Activated naive CD4-positive, alpha-beta T cell treated with anti-CD3 and anti-CD28 coated beads, Interleukin-2, amount 50 U/mL, for 16 hours (primary cell): ENCODE data around the gene GTF2A1.
"Not testable (repeated sequence)": the region's sequence is repeated elsewhere in the genome, so short reads cannot be mapped to it uniquely, and the experiment has no call there.

ENCODE experiments used
- DNase-seq: peaks from one replicate; pipeline ENCODE4 v3.0.0-alpha.2; 2020

GTF2A1 gene

GRCh38 chr14:81224222-81224621 lies 3.5 kb upstream of the GTF2A1 start:
- DNase-seq: no peak

GRCh38 chr14:81223788-81224187 lies 3.0 kb upstream of the GTF2A1 start:
- DNase-seq: not testable (repeated sequence)

GRCh38 chr14:81222691-81223090 lies 1.9 kb upstream of the GTF2A1 start:
- no peak for DNase-seq

- no peak for DNase-seq
Measured at GRCh38 chr14:81222126-81222525, 1.4 kb upstream of the GTF2A1 start.

DNA sequence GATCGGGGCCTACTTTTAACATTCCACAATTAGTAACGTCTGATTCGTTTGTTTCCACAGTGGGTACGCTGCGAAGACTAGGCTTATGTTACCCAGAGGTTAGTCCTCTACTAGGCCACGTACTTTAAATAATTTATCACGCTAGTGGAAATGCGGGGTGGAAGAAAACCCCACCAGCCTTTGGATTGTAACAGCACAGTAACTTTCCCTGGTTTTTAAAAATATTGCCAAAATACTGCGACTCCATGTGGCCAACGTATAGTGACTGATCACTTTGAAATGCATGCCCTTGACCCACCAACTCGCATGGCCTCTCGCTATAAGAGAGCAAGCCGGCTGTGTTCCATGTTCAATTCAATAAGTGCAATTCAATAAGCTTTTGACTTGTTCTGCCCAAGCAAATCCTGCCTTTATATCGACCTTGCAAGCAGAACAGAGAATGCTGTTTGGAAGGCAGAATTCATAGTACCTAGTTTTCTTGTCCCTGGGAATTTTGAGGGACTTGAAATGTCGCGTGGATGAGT lies 882 bp upstream of the GTF2A1 start:
- DNase-seq: no peak

DNA sequence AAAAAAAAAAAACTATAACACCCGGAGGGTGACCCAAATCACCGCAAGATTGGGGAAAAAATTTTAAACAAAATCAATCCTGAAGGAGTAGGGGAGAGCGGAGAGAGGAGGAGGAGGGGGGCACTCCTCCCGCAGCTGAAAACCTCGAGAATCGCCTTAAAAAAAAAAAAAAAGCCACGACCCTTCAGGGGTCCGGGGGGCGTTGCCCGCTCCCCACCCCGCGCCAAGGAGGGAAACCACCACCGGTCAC lies 254 bp downstream of the GTF2A1 start:
- DNase-seq: no peak

DNA sequence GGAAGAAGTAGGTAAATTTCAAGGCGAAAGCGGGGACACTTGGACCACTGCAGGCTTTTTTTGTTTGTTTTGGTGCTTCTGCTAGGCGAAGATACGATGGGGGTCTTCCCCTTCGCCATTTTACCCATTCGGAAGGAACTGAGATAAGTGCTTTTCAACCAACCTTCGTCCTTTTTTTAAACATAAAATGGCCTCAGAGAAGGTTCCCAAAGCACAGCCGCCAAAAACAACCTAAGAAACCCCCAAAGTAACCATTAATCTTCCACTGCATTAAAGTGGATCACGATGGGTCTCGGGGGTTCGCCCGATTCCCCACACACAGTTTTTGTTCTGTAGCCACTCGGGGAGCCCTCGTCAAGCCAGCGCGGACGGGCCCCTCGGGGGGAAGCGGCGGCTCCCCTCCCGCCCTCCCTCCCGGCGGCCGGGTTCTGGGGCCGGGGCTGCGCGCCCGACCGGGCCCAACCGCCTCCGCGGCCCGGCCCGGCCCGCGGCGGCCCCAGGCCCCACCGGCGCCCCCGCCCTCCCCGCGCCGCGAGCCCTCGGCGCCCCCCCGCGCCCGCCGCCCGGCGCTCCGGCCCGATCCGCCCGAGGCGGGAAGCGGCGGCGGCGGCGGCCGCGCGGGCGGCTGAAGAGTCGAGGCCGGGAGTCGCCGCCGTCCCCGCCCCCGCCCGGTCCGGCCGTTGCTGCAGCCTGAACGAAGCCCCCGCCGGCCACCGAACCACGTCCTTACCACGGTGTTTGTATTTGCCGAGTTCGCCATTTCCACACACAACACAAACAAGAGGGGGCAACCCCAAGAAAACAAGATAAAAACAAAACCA lies 790 bp downstream of the GTF2A1 start:
- peak; percentile 46 for DNase-seq

- peak; percentile 81 for DNase-seq
Measured at GRCh38 chr14:81219210-81219758, 1.5 kb downstream of the GTF2A1 start.

DNA sequence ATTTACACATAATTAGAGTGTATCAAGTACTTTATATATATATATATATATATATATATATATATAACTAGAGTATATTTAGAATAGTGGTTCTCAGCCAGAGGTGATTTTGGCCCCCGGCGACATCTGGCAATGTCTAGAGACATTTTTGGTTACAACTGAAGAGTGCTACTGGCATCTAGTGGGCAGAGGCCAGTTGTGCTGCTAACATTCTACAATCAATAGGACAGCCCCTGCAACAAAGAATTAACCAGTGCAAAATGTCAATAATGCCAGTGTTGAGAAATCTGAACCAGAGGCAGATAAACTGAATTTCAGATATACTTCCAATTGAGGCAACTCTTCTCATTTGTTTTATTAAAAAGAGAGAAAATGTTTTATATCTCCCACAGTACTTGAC lies 8.9 kb downstream of the GTF2A1 start:
- peak; percentile 18 for DNase-seq

DNA sequence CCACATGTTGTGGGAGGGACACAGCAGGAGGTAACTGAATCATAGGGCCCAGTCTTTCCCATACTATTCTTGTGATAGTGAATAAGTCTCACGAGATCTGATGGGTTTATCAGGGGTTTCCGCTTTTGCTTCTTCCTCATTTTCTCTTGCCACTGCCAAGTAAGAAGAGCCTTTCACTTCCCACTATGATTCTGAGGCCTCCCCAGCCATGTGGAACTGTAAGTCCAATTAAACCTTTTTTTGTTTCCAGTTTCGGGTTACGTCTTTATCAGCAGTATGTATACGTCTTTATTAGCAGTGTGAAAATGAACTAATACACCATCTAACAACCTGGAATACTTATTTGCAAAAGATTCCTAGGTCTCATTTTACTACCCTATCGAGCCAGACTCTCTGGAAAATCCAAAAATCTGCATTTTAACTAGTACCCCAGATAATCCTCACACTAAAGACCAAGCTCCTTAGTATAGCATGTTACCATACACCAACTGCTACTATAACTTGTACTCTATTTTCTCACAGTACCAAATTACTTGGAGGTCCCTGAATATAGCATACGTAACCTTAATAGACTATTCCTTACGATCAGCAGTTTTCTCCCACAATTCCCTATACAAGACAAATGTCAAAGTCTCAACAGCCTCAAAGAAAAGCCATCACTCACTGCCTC lies 11.5 kb downstream of the GTF2A1 start:
- no peak for DNase-seq

DNA sequence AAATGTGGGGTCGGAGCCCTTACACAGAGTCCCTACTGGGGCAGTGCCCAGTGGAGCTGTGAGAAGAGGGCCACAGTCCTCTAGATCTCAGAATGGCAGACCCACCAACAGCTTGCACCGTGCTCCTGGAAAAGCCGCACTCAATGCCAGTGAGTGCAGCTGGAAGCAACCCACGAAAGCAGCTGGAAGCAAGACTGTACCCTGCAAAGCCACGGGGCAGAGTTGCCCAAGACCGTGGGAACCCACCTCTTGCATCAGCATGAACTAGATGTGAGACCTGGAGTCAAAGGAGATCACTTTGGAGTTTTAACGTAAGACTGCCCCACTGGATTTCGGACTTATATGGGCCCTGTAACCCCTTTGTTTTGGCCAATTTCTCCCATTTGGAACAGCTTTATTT lies 12.3 kb downstream of the GTF2A1 start:
- no peak for DNase-seq

- no peak for DNase-seq
Measured at GRCh38 chr14:81206115-81206514, 14.6 kb downstream of the GTF2A1 start.

GRCh38 chr14:81205639-81206038 lies 15.1 kb downstream of the GTF2A1 start:
- no peak for DNase-seq

DNA sequence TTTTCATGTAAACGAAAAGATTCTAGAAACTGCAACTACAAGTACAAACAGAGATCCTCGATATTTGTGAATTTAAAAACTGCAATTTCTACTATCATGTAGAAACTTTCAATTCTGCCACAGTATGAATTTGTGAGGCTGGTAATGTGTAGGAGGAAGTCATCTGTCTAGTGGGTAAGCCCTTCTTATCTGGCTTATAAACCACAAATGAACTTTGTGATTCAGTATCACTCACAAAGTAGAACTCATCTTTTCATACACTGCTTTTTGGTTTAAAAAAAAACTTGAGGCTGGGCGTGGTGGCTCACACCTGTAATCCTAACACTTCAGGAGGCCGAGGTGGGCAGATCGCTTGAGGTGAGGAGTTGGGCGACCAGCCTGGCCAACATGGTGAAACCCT lies 20.7 kb downstream of the GTF2A1 start:
- no peak for DNase-seq

DNA sequence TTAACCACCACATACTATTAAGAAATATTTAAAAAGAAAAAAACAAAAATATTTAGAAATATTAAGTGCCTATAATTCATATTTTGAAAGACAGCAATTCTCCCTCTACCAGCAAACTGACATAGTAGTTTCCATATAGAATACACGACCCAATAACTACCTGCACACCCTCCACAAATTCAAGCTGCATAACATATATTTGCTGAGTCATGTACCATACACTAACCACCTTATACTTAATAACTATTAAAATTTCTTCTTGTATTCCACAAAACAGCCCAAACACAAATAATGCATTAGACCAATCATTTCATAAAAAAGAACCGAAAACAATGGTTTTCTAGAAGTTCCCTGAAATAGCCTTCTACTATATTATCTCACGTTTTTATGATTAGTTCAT lies 21.7 kb downstream of the GTF2A1 start:
- DNase-seq: no peak

GRCh38 chr14:81198651-81199050 lies 22.1 kb downstream of the GTF2A1 start:
- no peak for DNase-seq

GRCh38 chr14:81193924-81194633 lies 26.7 kb downstream of the GTF2A1 start:
- DNase-seq: no peak

DNA sequence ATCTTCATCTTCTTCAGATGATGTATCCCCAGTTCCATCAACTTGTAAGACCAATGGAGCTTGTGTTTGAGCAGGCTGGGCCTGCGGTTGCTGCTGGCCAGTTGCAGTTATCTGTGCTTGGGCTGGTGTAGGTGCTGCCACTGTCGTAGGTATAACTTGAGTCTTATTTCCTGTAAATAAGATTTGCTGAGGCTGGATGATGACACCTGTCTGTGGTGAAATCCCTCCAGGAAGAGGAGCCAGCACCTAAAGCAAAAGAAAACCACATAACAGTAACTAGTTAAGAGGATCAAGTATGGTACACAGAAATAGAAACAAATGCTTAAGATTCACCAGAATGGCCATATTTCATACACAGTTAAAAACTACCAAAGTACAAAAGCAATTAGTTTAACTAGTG lies 28.2 kb downstream of the GTF2A1 start:
- no peak for DNase-seq

GRCh38 chr14:81187832-81188522 lies 32.8 kb downstream of the GTF2A1 start:
- DNase-seq: no peak

- no peak for DNase-seq
Measured at GRCh38 chr14:81179631-81180030, 41.1 kb downstream of the GTF2A1 start.

DNA sequence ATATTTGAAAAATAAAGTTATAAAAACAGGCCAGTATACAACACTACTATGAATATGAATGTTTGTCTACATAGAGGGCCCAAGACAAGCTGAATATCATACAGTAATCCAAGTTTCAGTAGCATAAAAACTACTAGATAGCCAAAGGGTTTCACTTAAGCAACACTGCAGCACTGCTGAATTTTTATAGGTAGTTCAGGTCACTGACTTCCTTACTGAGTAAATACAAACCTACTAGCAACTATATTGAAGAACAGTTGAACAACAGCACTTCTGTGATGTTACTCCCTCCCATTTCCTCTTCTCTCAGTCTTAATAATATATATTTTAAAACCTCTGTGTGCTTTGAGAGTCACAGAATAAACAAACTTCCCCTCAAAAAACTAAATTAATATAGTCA lies 42.7 kb downstream of the GTF2A1 start:
- DNase-seq: no peak

GRCh38 chr14:81177225-81177624 lies 43.5 kb downstream of the GTF2A1 start:
- DNase-seq: no peak

- no peak for DNase-seq
Measured at GRCh38 chr14:81176241-81176640, 44.5 kb downstream of the GTF2A1 start.
